Lung (tissue), 12 donors: ENCODE results near the gene NFATC2. TPM values are rescaled to one million over a fixed set of nuclear protein-coding genes. Genes with fewer than 3 reads are reported as not detected.

Experiments used
- ATAC-seq: fragments of 200-7000 bp; cut with Tn5 transposase; one replicate; pipeline ENCODE4 v1.9.1; 2020; ENCODE audit warnings: moderate number of reproducible peaks; ENCODE audit not compliant: insufficient read depth, low FRiP score
- DNase-seq, 3 donors: peaks; one replicate each; pipeline ENCODE4 v3.0.0-alpha.2; 2013 to 2017
- H3K27ac ChIP-seq, 2 donors: one replicate each; pipeline ENCODE4 v1.5.1; 2013; ENCODE audit warnings: mild to moderate bottlenecking in 2 of 2, moderate library complexity in 2 of 2, control low read depth in 1 of 2, inconsistent platforms in 1 of 2, low read depth in 1 of 2, low read length in 1 of 2
- H3K27me3 ChIP-seq, 3 donors: one replicate each; pipeline ENCODE4 v1.5.1; 2013; ENCODE audit warnings: low read length in 2 of 3; ENCODE audit not compliant: control insufficient read depth in 3 of 3, insufficient read depth in 3 of 3
- H3K36me3 ChIP-seq, 4 donors: one replicate each; pipeline ENCODE4 v1.5.1; 2013; ENCODE audit warnings: low read length in 4 of 4, mild to moderate bottlenecking in 1 of 4, moderate library complexity in 1 of 4; ENCODE audit not compliant: control insufficient read depth in 4 of 4, insufficient read depth in 4 of 4
- H3K4me1 ChIP-seq, 5 donors: one replicate each; pipeline ENCODE4 v1.5.1; 2013; ENCODE audit warnings: low read length in 5 of 5, mild to moderate bottlenecking in 2 of 5, moderate library complexity in 1 of 5; ENCODE audit not compliant: control insufficient read depth in 5 of 5, insufficient read depth in 5 of 5
- H3K4me3 ChIP-seq: one replicate; pipeline ENCODE4 v1.5.1; 2013; ENCODE audit warnings: mild to moderate bottlenecking, control low read depth, moderate library complexity
- H3K9ac ChIP-seq, 2 donors: one replicate each; pipeline ENCODE4 v1.5.1; 2013; ENCODE audit warnings: low read length in 2 of 2, control low read depth in 1 of 2; ENCODE audit not compliant: insufficient read depth in 1 of 2
- H3K9me3 ChIP-seq, 4 donors: one replicate each; pipeline ENCODE4 v1.5.1; 2013; ENCODE audit warnings: low read length in 3 of 4, mild to moderate bottlenecking in 1 of 4, moderate library complexity in 1 of 4; ENCODE audit not compliant: control insufficient read depth in 4 of 4, insufficient read depth in 3 of 4
- CTCF ChIP-seq: IDR thresholded peaks from 2 replicates; pipeline ENCODE4 v1.5.1; 2012; ENCODE audit warnings: mild to moderate bottlenecking; ENCODE audit errors: control extremely low read depth, extremely low read depth
- WGBS, 2 donors: extraction: QIAGEN DNeasy Blood & Tissue Kit; methylation state at CpG; one replicate each; pipeline ENCODE4 v1.1.7; 2013; 5-methylcytosine and 5-hydroxymethylcytosine counted together
- polyA plus RNA-seq, 2 donors: library from polyadenylated mRNA; stranded (reverse); fragments of 200-250 nt; gene quantifications; one replicate each; pipeline ENCODE4 v1.2.1, GENCODE V29; 2013
- total RNA-seq, 2 donors: library from RNA; depleted of rRNA in 1 of 2; stranded (reverse); fragments of >200 nt in 1 of 2; gene quantifications; one replicate each; pipeline ENCODE4 v1.2.1, GENCODE V29; 2014 to 2021
- donor health status: control.
- donor health status: control.
- donor health status: Bipolar disorder and iron deficiency.
- donor health status: healthy.
- donor health status: DM: yes; HTN: yes; CAD: no.

Gene NFATC2
- total and polyA plus RNA-seq, 4 donors: 1.3 to 8.7 (median 4.7) TPM

GRCh38 chr20:51419231-51419630 is 123.3 kb downstream of the NFATC2 start:
- no peak overlapping the region for H3K4me3 ChIP-seq
- no peak for DNase-seq
- TF ChIP-seq CTCF: no peak
- no peaks in the 10 kb centered on the region for H3K36me3 ChIP-seq
- ATAC-seq: no peak
- H3K27me3 ChIP-seq: no peaks in the 10 kb centered on the region
- H3K4me1 ChIP-seq: peaks cover 0 to 17% (median 9%) of the 10 kb centered on the region in 5 donors
- WGBS, 2 donors: 83 to 84% methylated on average over 2 of the region's 2 CpGs
- no peaks in the 10 kb centered on the region for H3K9me3 ChIP-seq
- H3K27ac ChIP-seq: no peak overlapping the region
- no peak overlapping the region for H3K9ac ChIP-seq

GRCh38 chr20:51418137-51418529 is 124.4 kb downstream of the NFATC2 start:
- 97 to 99% methylated on average over 4 of the region's 4 CpGs for WGBS, 2 donors
- TF ChIP-seq CTCF: no peak
- Histone ChIP-seq H3K27me3 (no peaks in the 10 kb centered on the region), H3K4me1 (peaks cover 0 to 17% (median 7%) of the 10 kb centered on the region in 5 donors), H3K9ac (no peak overlapping the region), H3K4me3 (no peak overlapping the region), H3K9me3 (no peaks in the 10 kb centered on the region), H3K27ac (no peak overlapping the region), H3K36me3 (no peaks in the 10 kb centered on the region)
- ATAC-seq (no peak), DNase-seq (no peak)

GRCh38 chr20:51417250-51418136 is 125.0 kb downstream of the NFATC2 start:
- DNase-seq: peak; percentile 42 to 59 (median 44)
- Histone ChIP-seq H3K27ac (no peak overlapping the region), H3K9ac (no peak overlapping the region)

More at GRCh38 chr20:51417250-51418136, 125.0 kb downstream of the NFATC2 start:
- WGBS, 2 donors: 64 to 65% methylated on average over 21 of the region's 21 CpGs
- Histone ChIP-seq H3K9me3 (no peaks in the 10 kb centered on the region), H3K27me3 (no peaks in the 10 kb centered on the region), H3K4me1 (peaks cover under 1 to 22% (median 8%) of the 10 kb centered on the region in 5 donors), H3K4me3 (no peak overlapping the region), H3K36me3 (no peaks in the 10 kb centered on the region)
- no peak for ATAC-seq
- TF ChIP-seq CTCF: no peak
